Ovary (tissue), 9 donors: ENCODE data around the gene POU2AF1. TPM values are rescaled to one million over a fixed set of nuclear protein-coding genes. Genes with fewer than 3 reads are reported as not detected.

ENCODE experiments used
- DNase-seq, 5 donors: peaks; one replicate each; pipeline ENCODE4 v3.0.0-alpha.2; 2019 to 2020
- H3K27ac ChIP-seq, 2 donors: fragments of 200-600 bp; one replicate each; pipeline versions ENCODE4 v1.5.1 to v1.8.0; 2019 to 2022
- H3K27me3 ChIP-seq: fragments of 200-600 bp; one replicate; pipeline ENCODE4 v1.8.0; 2022
- H3K36me3 ChIP-seq: fragments of 200-600 bp; sonication (generic); one replicate; pipeline ENCODE4 v1.5.1; 2019
- H3K4me1 ChIP-seq: one replicate; pipeline ENCODE4 v1.8.1; 2013; ENCODE audit warnings: mild to moderate bottlenecking, moderate library complexity; ENCODE audit not compliant: insufficient read depth
- H3K4me3 ChIP-seq: fragments of 200-600 bp; sonication (generic); one replicate; pipeline ENCODE4 v1.5.1; 2017
- H3K9me3 ChIP-seq, 2 donors: fragments of 200-600 bp in 1 of 2; sonication (generic) in 1 of 2; one replicate each; pipeline versions ENCODE4 v1.5.1 to v1.8.1; 2013 to 2019; ENCODE audit warnings: mild to moderate bottlenecking in 1 of 2, moderate library complexity in 1 of 2
- CTCF ChIP-seq, 3 donors: fragments of 450-650 bp in 2 of 3; fragments of 200-600 bp in 1 of 3; IDR thresholded peaks; one replicate each; pipeline versions ENCODE4 v1.5.1 to v1.8.0; 2016 to 2022; ENCODE audit warnings: antibody characterized with exemption in 3 of 3, mild to moderate bottlenecking in 1 of 3
- EP300 ChIP-seq: sonication (generic); formaldehyde crosslinking; IDR thresholded peaks from one replicate; pipeline ENCODE4 v1.6.1; 2017; ENCODE audit warnings: antibody characterized with exemption
- POLR2A ChIP-seq: fragments of 450-650 bp; IDR thresholded peaks from one replicate; pipeline ENCODE4 v1.6.1; 2017; ENCODE audit warnings: antibody characterized with exemption, mild to moderate bottlenecking, moderate library complexity
- WGBS, 3 donors: extraction: QIAGEN DNeasy Blood & Tissue Kit in 1 of 3; methylation state at CpG; one replicate each; pipeline versions ENCODE4 v1.1.5 to v1.1.7; 2013 to 2017; 5-methylcytosine and 5-hydroxymethylcytosine counted together
- intact Hi-C, 4 donors: fragments of 100-400 bp; cut with DNase I; formaldehyde crosslinking; loops; one replicate each; pipeline versions ENCODE4 v1.11.0 to v1.15.1; 2022 to 2023
- polyA plus RNA-seq, 2 donors: library from polyadenylated mRNA; stranded (reverse); fragments of 200-250 nt in 1 of 2; fragments of 350-450 nt in 1 of 2; fragmentation: Illumina TruSeq in 1 of 2; extraction: RNeasy Lipid Tissue Mini Kit (QIAGEN cat#74804) in 1 of 2; gene quantifications; one replicate each; pipeline ENCODE4 v1.2.3, GENCODE V29; 2013 to 2014
- total RNA-seq, 7 donors: library from RNA; depleted of rRNA in 2 of 7; stranded (reverse); fragments of >200 nt in 2 of 7; fragmentation: NEBNext Ultra II Directional in 3 of 7; extraction: Animal tissue kit (Norgen Biotek cat#: 25700) in 3 of 7; gene quantifications; one replicate each; pipeline versions ENCODE4 v1.1.0 to v1.2.4, GENCODE V29; 2016 to 2023
- donor health status: DM: no; HTN: no; CAD: no; lungs with moderate emphysema.
- donor health status: DM: no; HTN: no; CAD: no.
- donor health status: Bipolar disorder and iron deficiency.
- donor health status: DM: yes; HTN: yes; CAD: no.
- donor health status: DM: no; HTN: no; CAD: no.
- donor health status: DM: yes; HTN: yes; CAD: no.

The POU2AF1 gene
- total and polyA plus RNA-seq, 9 donors = 0.29 to 4.1 (median 0.83) TPM

GRCh38 chr11:111360150-111361043 lies 18.7 kb downstream of the POU2AF1 start:
- no peak overlapping the region for H3K4me3 ChIP-seq
- no peaks in the 10 kb centered on the region for H3K4me1 ChIP-seq
- no peaks in the 10 kb centered on the region for H3K9me3 ChIP-seq
- TF ChIP-seq EP300 = no peak
- no peak for DNase-seq
- 60 to 81% (median 70%) methylated on average over 6 of the region's 6 CpGs for WGBS, 3 donors
- H3K27ac ChIP-seq = no peak overlapping the region
- intact Hi-C loops = loop anchor here in 1 of 4 donors (5.0 kb wide), 1 partner anchor 37 kb away; no protein-coding TSS in a partner anchor
- no peaks in the 10 kb centered on the region for H3K36me3 ChIP-seq
- H3K27me3 ChIP-seq = no peaks in the 10 kb centered on the region

GRCh38 chr11:111359223-111360149 lies 19.6 kb downstream of the POU2AF1 start:
- Histone ChIP-seq H3K4me1 (no peaks in the 10 kb centered on the region), H3K27me3 (no peaks in the 10 kb centered on the region), H3K27ac (no peak overlapping the region), H3K9me3 (no peaks in the 10 kb centered on the region), H3K4me3 (no peak overlapping the region), H3K36me3 (no peaks in the 10 kb centered on the region)
- WGBS, 3 donors = 85 to 90% (median 86%) methylated on average over 7 of the region's 7 CpGs
- TF ChIP-seq POLR2A = no peak
- TF ChIP-seq CTCF (IDR thresholded peaks at IDR 0.05) = no peak
- TF ChIP-seq EP300 = no peak
- DNase-seq = no peak
- intact Hi-C loops = loop anchor here in 1 of 4 donors (5.0 kb wide), 1 partner anchor 38 kb away; no protein-coding TSS in a partner anchor

GRCh38 chr11:111358038-111359001 lies 20.8 kb downstream of the POU2AF1 start:
- Histone ChIP-seq H3K4me3 (no peak overlapping the region), H3K27me3 (no peaks in the 10 kb centered on the region), H3K27ac (no peak overlapping the region), H3K4me1 (peaks cover 3% of the 10 kb centered on the region), H3K9me3 (no peaks in the 10 kb centered on the region), H3K36me3 (no peaks in the 10 kb centered on the region)
- intact Hi-C loops = no loop called here
- no peak for DNase-seq
- no peak for TF ChIP-seq EP300
- no peak for TF ChIP-seq POLR2A
- no peak for TF ChIP-seq CTCF (IDR thresholded peaks at IDR 0.05)
- 82 to 94% (median 92%) methylated on average over 21 to 22 of the region's 22 CpGs for WGBS, 3 donors

- Histone ChIP-seq H3K36me3 (no peaks in the 10 kb centered on the region), H3K27me3 (no peaks in the 10 kb centered on the region), H3K4me3 (no peak overlapping the region), H3K4me1 (peaks cover 4% of the 10 kb centered on the region), H3K9me3 (no peaks in the 10 kb centered on the region), H3K27ac (no peak overlapping the region)
- WGBS, 3 donors = 90 to 91% (median 90%) methylated on average over 18 of the region's 18 CpGs
- intact Hi-C loops = no loop called here
- DNase-seq = no peak
- TF ChIP-seq POLR2A = no peak
These were observed 21.7 kb downstream of the POU2AF1 start for GRCh38 chr11:111357150-111358037.
